SK-N-SH treated with all-trans-retinoic acid at 6 μM for 48 hours (cell line): Measurements from ENCODE around the gene PARD3.

Experiments
- ATAC-seq: fragments of 200-7000 bp; cut with Tn5 transposase; 3 replicates; pipeline ENCODE4 v1.9.1; 2020; ENCODE audit warnings: mild to moderate bottlenecking, moderate library complexity
- ARNTL ChIP-seq: fragments of 450-650 bp; formaldehyde crosslinking; IDR thresholded peaks from 2 replicates; pipeline ENCODE4 v1.5.0; 2020; ENCODE audit warnings: low read depth, mild to moderate bottlenecking, moderate library complexity, borderline replicate concordance
- CREB5 ChIP-seq: fragments of 250-450 bp; sonication (Bioruptor Pico); IDR thresholded peaks from 2 replicates; pipeline ENCODE4 v1.5.1; 2020; ENCODE audit warnings: low read depth, mild to moderate bottlenecking, moderate library complexity
- CSDC2 ChIP-seq: fragments of 250-450 bp; sonication (Bioruptor Pico); IDR thresholded peaks from 2 replicates; pipeline ENCODE4 v1.5.0; 2020; ENCODE audit warnings: mild to moderate bottlenecking, moderate library complexity
- ESRRG ChIP-seq: fragments of 250-450 bp; sonication (Bioruptor Pico); IDR thresholded peaks from 2 replicates; pipeline ENCODE4 v1.6.1; 2021; ENCODE audit warnings: mild to moderate bottlenecking
- GLIS3 ChIP-seq: fragments of 250-450 bp; sonication (Bioruptor Pico); IDR thresholded peaks from 2 replicates; pipeline ENCODE4 v1.5.0; 2020; ENCODE audit warnings: mild to moderate bottlenecking, moderate library complexity
- ISL1 ChIP-seq: fragments of 250-450 bp; sonication (Bioruptor Pico); IDR thresholded peaks from 2 replicates; pipeline ENCODE4 v2.1.2; 2022; ENCODE audit warnings: mild to moderate bottlenecking, moderate library complexity
- OSR1 ChIP-seq: fragments of 250-450 bp; sonication (Bioruptor Pico); IDR thresholded peaks from 2 replicates; pipeline ENCODE4 v1.8.0; 2022; ENCODE audit warnings: moderate library complexity, mild to moderate bottlenecking, inconsistent platforms
- PATZ1 ChIP-seq: fragments of 250-450 bp; sonication (Bioruptor Pico); IDR thresholded peaks from 2 replicates; pipeline ENCODE4 v1.8.0; 2020; ENCODE audit warnings: mild to moderate bottlenecking, moderate library complexity, borderline replicate concordance
- POU6F1 ChIP-seq: fragments of 250-450 bp; sonication (Bioruptor Pico); IDR thresholded peaks from 2 replicates; pipeline ENCODE4 v1.8.0; 2021; ENCODE audit warnings: low read depth, mild to moderate bottlenecking, moderate library complexity, borderline replicate concordance
- PPARA ChIP-seq: fragments of 250-450 bp; sonication (Bioruptor Pico); IDR thresholded peaks from 2 replicates; pipeline ENCODE4 v1.5.0; 2020; ENCODE audit warnings: mild to moderate bottlenecking, borderline replicate concordance
- RARB ChIP-seq: fragments of 250-450 bp; sonication (Bioruptor Pico); IDR thresholded peaks from 2 replicates; pipeline ENCODE4 v1.8.0; 2021; ENCODE audit warnings: mild to moderate bottlenecking, moderate library complexity
- SNAI2 ChIP-seq: fragments of 250-450 bp; sonication (Bioruptor Pico); IDR thresholded peaks from 2 replicates; pipeline ENCODE4 v1.5.0; 2020; ENCODE audit warnings: mild to moderate bottlenecking, moderate library complexity
- TCF4 ChIP-seq: fragments of 250-450 bp; sonication (Bioruptor Pico); IDR thresholded peaks from 2 replicates; pipeline ENCODE4 v1.8.0; 2021; ENCODE audit warnings: mild to moderate bottlenecking, moderate library complexity, borderline replicate concordance
- TOX ChIP-seq: fragments of 250-450 bp; sonication (Bioruptor Pico); IDR thresholded peaks from 2 replicates; pipeline ENCODE4 v1.8.0; 2021; ENCODE audit warnings: mild to moderate bottlenecking, moderate library complexity, borderline replicate concordance
- TSHZ2 ChIP-seq: fragments of 250-450 bp; sonication (Bioruptor Pico); IDR thresholded peaks from 2 replicates; pipeline ENCODE4 v1.5.0; 2020; ENCODE audit warnings: mild to moderate bottlenecking, moderate library complexity
- ZC3H10 ChIP-seq: fragments of 250-450 bp; sonication (Bioruptor Pico); IDR thresholded peaks from 2 replicates; pipeline ENCODE4 v1.5.1; 2021; ENCODE audit warnings: mild to moderate bottlenecking, moderate library complexity
- ZFP3 ChIP-seq: fragments of 250-450 bp; sonication (Bioruptor Pico); IDR thresholded peaks from 2 replicates; pipeline ENCODE4 v1.5.0; 2020; ENCODE audit warnings: mild to moderate bottlenecking, moderate library complexity
- ZFP30 ChIP-seq: fragments of 450-650 bp; formaldehyde crosslinking; IDR thresholded peaks from 2 replicates; pipeline ENCODE4 v1.5.0; 2022; ENCODE audit warnings: mild to moderate bottlenecking, moderate library complexity
- ZNF565 ChIP-seq: fragments of 450-650 bp; formaldehyde crosslinking; conservative IDR thresholded peaks from 2 replicates; pipeline ENCODE4 v1.5.0; 2020; ENCODE audit warnings: low read depth, mild to moderate bottlenecking, moderate library complexity
- ZNF70 ChIP-seq: fragments of 450-650 bp; formaldehyde crosslinking; IDR thresholded peaks from 2 replicates; pipeline ENCODE4 v1.5.0; 2020; ENCODE audit warnings: mild to moderate bottlenecking, moderate library complexity
- ZNF8 ChIP-seq: fragments of 450-650 bp; formaldehyde crosslinking; IDR thresholded peaks from 2 replicates; pipeline ENCODE4 v1.5.0; 2020; ENCODE audit warnings: mild to moderate bottlenecking, moderate library complexity

Gene PARD3

GRCh38 chr10:34681933-34682332 is 133.2 kb downstream of the PARD3 start (continued):
- TF ChIP-seq PATZ1 (CRISPR knock-in tag) (no peak), ZFP3 (no peak), PPARA (CRISPR knock-in tag) (no peak)

GRCh38 chr10:34679177-34679576 is 135.9 kb downstream of the PARD3 start:
- TF ChIP-seq POU6F1 (CRISPR knock-in tag) (no peak), ZFP30 (CRISPR knock-in tag) (no peak), ESRRG (no peak), ARNTL (CRISPR knock-in tag) (no peak), CREB5 (CRISPR knock-in tag) (no peak), SNAI2 (CRISPR knock-in tag) (no peak), ZNF8 (no peak), ZFP3 (no peak), OSR1 (CRISPR knock-in tag) (no peak), ZNF565 (no peak), ZNF70 (CRISPR knock-in tag) (no peak), TCF4 (no peak), CSDC2 (CRISPR knock-in tag) (no peak), RARB (no peak), GLIS3 (CRISPR knock-in tag) (no peak)
- no peak for ATAC-seq

GRCh38 chr10:34677591-34677990 is 137.5 kb downstream of the PARD3 start:
- TF ChIP-seq ZC3H10 (no peak), ZFP30 (CRISPR knock-in tag) (no peak)
- ATAC-seq: no peak

- TF ChIP-seq ZNF565 (no peak), CSDC2 (CRISPR knock-in tag) (no peak), ISL1 (CRISPR knock-in tag) (no peak), GLIS3 (CRISPR knock-in tag) (no peak), OSR1 (CRISPR knock-in tag) (no peak), ESRRG (no peak), ARNTL (CRISPR knock-in tag) (no peak), PPARA (CRISPR knock-in tag) (no peak), POU6F1 (CRISPR knock-in tag) (no peak), ZC3H10 (no peak), PATZ1 (CRISPR knock-in tag) (no peak), ZNF8 (no peak), ZNF70 (CRISPR knock-in tag) (no peak), TOX (CRISPR knock-in tag) (no peak), TSHZ2 (CRISPR knock-in tag) (no peak)
- no peak for ATAC-seq
These were observed 138.0 kb downstream of the PARD3 start for GRCh38 chr10:34677132-34677531.
